AG09319 (cell line): ENCODE data around the gene GALNT9.

Source experiments
- DNase-seq: peaks from one replicate; pipeline ENCODE4 v3.0.0-alpha.2; 2010; ENCODE audit warnings: low read depth; ENCODE audit errors: extremely low read depth
- TF ChIP-seq, protein P1 (sequence below): IDR thresholded peaks from 2 replicates; pipeline ENCODE4 v1.5.1; 2011; ENCODE audit warnings: low read depth, mild to moderate bottlenecking, inconsistent platforms, low read length, moderate library complexity

Gene GALNT9

DNA sequence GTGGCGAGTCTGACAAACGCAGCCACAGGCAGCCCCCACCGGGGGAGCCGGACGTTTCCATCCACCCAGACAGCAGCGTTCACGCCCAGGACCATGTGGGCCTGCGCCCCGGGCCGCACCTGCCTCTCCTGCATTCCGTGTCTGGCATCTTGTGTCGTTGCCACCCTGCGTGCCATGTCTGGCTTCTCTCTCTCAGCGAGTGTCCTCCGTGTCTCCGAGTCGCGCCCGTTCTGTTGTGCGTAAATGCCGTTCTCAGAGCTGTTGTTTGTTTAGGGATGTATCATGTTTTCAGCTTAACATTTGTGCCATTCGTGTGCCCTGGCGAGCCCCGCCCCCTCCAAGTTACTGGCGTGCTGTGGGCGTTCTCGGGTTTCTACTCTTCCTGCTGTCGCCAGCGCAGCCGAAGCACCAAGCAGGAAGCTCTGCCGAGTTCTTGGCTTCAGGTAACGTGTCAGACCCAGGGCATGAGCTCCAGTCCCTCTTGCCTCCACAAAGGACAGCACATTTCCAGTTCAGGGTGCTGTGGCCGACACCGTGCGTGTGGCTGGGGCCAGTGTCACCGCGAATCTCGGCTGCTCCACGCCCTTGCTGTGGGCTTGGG lies 150.5 kb downstream of the GALNT9 start:
- TF ChIP-seq, protein P1, sequence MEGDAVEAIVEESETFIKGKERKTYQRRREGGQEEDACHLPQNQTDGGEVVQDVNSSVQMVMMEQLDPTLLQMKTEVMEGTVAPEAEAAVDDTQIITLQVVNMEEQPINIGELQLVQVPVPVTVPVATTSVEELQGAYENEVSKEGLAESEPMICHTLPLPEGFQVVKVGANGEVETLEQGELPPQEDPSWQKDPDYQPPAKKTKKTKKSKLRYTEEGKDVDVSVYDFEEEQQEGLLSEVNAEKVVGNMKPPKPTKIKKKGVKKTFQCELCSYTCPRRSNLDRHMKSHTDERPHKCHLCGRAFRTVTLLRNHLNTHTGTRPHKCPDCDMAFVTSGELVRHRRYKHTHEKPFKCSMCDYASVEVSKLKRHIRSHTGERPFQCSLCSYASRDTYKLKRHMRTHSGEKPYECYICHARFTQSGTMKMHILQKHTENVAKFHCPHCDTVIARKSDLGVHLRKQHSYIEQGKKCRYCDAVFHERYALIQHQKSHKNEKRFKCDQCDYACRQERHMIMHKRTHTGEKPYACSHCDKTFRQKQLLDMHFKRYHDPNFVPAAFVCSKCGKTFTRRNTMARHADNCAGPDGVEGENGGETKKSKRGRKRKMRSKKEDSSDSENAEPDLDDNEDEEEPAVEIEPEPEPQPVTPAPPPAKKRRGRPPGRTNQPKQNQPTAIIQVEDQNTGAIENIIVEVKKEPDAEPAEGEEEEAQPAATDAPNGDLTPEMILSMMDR = no peak
- DNase-seq = no peak

GRCh38 chr12:132178316-132178715 lies 151.1 kb downstream of the GALNT9 start:
- DNase-seq = no peak
- TF ChIP-seq, protein P1 = no peak

- no peak for DNase-seq
- TF ChIP-seq, protein P1 = no peak
Measured at GRCh38 chr12:132176920-132177551, 152.4 kb downstream of the GALNT9 start.

DNA sequence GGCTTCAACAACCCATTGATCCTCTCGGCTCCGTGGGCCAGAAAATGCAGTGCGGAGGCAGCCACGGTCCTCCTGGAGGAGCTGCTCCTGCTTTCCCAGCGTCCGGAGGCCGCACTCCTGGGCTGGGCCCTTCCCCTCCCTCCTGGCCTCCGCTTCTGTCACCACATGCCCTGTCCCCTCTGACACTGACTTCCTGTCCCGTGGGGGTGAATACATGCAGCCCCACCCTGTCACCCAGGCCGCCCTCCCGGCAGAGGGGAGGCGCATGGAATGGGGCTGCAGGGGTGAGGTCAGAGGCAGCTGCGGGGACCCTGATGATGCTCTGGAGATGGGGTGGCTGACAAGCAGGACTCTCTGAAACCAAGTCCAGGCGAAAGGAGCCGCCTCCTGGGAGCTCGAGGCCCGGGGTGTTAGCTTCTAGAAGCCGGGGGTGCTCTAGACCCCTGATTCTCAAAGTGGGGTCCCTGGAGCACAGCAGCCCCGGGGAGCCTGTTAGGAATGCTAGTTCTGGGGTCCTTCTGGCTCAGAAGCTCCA lies 152.9 kb downstream of the GALNT9 start:
- no peak for DNase-seq
- TF ChIP-seq, protein P1 = no peak

DNA sequence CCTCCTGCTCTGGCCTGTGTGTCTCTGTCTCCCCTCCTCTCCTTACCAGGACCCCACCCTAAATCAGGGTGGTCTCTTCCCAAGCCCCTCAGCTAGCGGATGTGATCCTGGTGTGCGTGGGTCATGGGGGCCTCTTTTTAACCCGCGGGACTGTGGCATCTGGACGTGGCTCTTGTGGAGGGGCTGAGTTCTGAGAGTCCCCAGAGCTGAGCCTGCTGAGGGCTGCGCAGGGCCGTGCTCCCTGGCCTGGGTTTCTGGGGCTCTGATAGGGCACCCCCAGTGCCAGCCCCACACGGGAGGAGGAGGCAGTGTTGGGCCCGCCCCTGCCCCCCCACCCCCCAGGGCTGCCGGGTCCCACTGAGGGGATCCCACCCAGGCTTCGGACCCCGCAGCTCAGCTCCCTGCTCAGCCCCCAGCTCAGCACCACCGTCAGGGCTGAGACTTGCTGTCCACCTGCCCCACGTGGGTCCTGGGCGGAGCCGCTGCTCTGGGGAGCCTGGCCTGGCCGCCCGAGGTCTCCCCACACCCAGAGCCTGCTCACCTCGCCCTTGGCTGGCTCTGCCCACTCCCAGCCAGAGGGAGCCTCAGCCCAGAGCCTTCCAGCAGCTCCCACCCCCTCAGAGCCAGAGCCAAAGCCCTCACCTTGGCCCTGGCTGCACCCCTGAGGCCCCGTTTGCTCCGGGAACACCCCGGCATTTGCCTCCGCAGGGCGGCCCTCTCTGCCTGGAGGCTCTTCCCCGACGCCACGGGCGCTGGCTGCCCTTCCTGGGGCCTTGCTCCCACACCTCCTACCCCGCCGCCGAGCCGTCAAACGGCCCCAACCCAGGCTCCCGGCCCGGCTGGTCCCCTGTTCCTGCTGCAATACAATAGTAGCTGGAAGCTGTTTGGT lies 153.6 kb downstream of the GALNT9 start:
- TF ChIP-seq, protein P1 = no peak

DNA sequence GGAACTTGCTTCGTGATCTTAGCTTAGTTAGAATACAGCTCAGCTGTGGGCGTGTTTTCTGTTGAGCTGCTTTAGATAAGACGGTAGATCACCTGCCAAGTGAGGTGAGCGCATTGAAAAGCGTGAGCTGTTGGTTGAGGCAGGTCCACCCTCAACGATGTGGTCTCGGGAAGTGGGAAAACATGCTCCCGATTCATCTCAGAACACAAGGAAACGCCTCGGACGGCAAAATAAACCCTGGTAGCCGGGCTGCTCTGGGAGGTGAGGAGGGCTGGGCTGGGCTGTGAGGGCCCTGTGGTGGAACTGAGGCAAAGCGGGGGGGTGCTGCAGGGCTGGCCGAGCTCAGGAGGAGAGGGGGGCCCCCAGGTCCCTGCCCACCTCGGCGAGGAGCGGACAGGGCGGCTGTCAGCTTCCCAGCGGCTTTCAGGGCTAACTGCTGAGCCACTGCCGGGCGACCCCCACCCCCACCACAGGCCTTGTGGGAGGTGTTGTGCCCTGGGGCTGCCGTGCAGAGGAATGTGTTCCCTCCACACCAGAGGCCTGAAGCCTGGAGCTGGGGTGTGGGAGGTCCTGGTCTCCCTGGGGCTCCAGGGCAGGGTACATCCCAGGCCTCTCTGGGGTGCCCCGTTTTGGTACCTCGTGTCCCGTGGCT lies 154.4 kb downstream of the GALNT9 start:
- no peak for DNase-seq
- TF ChIP-seq, protein P1 = no peak

More for the DNA sequence above, 153.6 kb downstream of the GALNT9 start:
- no peak for DNase-seq
